HG02610 (cell line): ENCODE measurements around the gene SLC22A8.
"Not testable (repeated sequence)": the region's sequence is repeated elsewhere in the genome, so short reads cannot be mapped to it uniquely, and the experiment has no call there.

Experiments
- ATAC-seq: cut with Tn5 transposase; IDR thresholded peaks from one replicate; pipeline ENCODE4 v1.9.1; 2021; ENCODE audit warnings: mild to moderate bottlenecking, moderate library complexity; ENCODE audit not compliant: unreplicated experiment

SLC22A8 gene, protein sequence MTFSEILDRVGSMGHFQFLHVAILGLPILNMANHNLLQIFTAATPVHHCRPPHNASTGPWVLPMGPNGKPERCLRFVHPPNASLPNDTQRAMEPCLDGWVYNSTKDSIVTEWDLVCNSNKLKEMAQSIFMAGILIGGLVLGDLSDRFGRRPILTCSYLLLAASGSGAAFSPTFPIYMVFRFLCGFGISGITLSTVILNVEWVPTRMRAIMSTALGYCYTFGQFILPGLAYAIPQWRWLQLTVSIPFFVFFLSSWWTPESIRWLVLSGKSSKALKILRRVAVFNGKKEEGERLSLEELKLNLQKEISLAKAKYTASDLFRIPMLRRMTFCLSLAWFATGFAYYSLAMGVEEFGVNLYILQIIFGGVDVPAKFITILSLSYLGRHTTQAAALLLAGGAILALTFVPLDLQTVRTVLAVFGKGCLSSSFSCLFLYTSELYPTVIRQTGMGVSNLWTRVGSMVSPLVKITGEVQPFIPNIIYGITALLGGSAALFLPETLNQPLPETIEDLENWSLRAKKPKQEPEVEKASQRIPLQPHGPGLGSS

DNA sequence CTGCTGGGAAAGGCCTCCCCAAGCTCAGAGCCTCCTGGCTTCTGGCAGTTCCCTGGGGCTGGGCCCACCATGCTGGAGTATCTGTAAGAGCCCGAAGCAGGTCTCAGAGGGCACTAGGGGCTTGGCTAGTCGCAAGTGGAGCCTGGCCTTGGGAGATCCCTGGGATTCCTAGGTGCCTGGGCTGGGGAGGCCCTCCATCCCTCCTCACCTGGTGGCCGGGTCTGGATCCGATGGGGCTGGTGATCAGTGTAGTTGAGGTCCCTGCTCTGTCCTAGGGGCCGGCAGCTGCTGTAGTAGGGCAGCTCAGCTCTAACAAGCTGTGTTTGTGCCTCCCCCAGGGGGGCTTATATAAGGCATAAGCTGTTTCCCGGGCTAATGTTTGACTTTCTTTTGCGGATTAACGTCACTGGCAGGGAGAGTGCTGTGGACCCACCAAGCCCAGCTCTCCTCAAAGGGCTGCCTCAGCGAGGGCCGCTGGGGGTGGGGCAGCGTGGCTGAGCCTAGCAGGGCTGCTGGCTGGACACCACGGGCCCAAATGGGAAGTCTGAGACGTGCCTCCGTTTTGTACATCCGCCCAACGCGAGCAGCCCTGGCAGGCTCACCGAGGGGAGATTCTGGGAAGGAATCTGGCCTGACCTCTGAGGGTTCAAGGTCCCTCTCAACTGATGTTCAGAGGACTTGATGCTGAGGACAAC, at the start of gene SLC22A8:
Gene SLC22A8 (minus strand): TSS at position 321 of the 695 bp plus-strand sequence. CDS start 883 bp downstream, outside the sequence.
- ATAC-seq: no peak

DNA sequence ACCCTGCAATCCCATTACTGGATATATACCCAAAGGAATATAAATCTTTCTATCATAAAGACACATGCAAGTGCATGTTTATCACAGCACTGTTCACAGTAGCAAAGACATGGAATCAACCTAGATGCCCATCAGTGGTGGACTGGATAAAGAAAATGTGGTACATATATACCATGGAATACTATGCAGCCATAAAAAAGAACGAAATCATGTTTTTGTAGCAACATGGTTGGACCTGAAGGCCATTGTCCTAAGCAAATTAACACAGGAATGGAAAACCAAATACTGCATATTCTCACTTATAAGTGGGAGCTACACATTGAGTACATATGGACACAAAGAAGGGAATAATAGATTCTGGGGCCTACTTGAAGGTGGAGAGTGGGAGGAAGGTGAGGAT, 30.6 kb upstream of the SLC22A8 start:
- ATAC-seq: not testable (repeated sequence)

DNA sequence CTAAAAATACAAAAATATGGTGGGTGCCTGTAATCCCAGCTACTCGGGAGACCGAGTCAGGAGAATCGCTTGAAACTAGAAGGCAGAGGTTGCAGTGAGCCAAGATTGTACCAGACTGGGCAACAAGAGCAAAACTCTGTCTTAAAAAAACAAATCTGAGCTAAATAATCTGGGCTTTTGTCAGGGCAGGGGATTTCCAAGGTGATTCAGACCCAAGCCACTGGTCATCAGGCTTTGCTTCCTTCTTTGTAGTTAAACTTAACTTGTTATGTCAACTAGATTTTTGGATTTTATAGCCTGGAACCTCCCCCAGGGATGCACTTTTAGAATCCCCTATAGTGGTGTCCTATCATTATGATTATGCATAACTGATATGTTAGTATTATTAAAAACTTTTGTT, 27.0 kb upstream of the SLC22A8 start:
- no peak for ATAC-seq

DNA sequence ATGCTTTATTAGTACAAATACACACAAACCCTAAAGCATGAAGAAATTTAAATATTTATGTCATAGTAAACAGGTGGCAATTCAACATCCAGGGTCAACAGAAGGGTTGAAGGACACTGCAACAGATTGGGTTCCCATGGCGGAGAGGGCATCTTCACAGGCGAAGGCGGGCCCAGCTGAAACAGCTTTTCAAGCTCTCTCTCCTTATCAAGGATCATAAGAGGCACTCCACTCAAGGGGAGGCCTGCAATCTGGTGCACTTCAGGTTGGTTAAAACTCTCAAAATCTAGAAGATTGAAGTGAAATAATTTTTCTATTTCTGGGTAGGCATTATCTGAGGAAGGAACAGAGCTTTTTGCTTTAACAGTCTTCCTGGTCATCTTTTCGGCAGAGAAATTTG, 16.8 kb upstream of the SLC22A8 start:
- no peak for ATAC-seq

DNA sequence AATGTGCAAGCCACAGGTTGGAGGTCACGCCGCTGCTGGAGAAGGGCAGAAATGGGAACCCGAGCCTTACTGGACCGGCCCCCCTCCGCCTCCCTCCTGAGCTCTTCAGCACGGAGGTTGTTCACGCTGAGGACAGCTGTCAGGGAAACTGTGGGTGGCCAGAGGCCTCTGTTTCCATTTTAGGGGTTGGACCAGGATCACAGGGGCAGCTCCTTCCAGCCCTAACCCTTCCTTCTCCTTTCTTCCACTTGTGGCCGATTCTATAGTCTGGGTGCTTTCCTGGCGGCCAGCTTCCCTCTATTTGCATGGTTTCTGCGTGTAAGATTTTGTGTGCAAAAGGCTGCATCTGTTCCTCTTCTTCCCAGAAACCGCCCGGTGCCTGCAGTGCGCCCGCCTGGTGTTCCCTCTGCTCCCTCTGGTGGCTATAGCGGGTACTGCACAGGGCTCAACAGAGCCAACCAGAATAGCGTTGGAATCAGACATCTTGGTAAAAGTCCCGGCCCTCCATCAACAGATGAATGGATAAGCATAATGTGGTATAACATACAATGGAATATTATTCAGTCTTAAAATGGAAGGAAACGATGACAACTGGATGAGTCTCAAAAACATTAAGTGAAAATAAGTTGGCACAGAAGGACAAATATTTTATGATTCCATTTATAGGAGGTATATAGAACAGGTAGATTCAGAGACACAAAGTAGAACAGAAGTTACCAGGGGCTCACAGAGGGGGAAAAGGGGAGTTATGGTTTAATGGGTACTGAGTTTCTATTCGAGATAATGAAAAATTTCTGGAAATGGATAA, 8.4 kb upstream of the SLC22A8 start:
- no peak for ATAC-seq

DNA sequence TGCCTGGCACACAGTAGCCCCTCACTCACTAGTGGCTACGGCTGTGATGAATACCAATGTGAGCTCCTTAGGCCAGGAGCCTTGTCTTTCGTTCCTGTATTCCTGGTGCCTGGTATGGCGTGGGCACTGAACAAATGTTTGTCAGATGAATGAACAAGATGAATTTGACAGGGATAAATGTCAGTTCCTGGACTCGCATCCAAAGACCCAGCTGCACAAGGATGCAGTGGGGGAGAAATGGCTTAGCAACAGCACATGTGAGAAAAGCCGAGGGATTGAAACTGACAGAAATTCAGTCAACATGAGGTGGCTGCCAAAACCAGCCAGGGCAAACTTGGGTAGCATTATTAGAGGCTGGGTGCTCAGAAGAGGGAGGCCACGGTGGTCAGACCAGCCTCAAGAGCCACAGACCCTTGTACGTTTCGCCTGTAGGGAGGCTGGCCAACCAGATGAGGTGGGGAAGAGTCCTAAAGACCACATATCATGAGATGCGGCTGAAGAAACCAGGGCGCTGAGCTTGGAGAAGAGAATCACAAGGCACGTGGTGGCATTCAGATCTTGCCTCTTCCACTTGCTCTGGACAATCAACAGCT, 7.7 kb upstream of the SLC22A8 start:
- no peak for ATAC-seq

DNA sequence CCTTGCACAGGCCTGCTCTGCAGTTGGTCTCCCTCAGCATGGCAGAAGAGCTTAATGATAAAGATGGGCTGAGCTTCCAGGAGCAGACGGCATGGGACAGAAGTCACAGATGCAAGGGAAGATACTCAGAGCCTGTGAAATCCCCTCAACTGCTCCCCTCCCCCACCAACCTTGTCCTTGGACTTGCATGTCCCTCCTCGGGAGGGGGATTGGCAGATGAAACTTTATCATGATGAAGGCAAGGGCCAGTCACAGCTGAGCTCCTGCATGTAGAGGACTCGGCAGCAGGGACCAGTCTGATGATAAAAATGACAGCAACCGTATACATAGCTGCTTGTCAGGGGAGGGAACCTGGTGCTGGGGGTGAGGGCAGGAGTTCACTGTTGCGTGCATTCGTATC, 6.8 kb upstream of the SLC22A8 start:
- ATAC-seq: no peak

DNA sequence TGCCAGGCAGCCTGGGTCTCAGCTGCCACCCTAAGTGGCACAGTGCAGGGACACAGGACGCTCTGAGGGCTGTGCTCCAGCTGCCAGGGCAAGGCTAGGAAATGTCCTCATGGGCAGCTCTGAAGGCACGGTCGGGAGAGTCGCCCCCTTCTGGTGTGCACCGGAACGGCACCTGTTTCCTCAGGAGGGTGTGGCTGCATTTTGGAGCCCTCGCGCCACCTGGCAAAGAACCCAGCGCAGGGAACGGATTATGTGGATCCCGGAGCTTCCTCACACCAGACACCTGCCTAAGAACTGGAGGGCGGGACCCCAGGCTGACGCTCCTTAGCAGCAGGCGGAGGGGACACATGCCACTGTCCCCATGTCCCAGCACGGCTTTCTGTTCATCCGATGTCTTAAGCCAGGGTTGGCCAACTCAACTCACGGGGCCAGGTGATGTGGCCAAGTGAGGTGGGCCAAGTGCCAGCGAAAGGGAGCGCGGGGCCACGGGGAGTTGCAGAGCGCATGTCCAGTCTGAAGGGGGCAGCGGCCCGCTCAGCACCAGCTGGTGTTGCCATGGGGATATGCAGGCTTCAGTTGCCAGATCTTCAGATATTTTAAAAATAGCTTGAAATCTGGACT, 5.1 kb upstream of the SLC22A8 start:
- ATAC-seq: no peak

DNA sequence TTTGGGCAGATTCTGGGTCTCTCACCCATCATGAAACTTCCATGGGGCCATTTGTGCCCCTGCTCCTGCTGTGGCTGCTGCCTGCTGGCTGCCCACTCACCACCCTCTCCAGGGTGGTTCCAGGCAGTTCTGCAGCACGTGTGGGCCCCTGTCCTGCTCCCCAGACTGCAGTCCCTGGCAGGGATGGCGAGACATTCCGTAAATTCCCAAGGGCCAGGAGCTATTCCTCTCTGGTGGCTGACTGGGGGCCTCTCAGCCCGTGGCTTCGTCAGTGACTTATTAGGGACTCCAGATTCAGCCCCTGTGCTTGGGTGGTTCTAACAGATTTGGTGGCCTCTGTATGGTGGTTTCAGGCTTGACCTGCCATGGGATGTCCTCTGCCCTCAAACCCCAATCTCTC, 3.9 kb upstream of the SLC22A8 start:
- no peak for ATAC-seq

DNA sequence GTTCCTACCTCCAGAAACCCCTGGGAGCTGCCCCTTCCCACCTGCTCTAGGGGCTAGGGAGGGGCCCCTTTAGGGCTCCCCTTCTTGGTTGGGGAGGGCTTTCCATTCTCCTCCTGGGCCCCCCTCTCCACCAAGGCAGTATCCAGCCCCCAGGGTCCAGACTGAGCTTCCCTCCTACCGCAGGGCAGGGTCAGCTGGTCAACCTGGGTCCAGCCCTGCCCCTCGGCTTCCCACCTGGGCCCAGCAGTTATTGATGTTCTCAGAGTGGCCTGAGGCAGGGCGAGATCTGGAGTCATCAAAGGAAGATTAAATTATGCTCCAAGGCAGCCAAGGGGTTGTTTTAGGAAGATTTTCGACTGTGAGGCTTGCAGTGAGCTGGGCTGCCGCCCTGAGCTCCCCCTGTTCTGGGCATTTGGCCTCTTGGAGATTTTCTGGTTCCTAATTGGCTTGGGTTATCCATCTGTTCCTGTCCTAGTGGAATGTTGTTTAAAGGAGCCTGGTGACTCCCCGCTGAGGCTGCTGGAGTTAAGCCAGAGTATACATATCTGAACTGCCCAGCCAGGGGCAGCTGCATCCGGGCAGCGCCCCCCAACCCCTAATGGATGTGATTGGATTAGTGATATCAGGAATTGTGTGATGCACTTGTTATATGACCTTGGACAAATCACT, 1.8 kb upstream of the SLC22A8 start:
- no peak for ATAC-seq

DNA sequence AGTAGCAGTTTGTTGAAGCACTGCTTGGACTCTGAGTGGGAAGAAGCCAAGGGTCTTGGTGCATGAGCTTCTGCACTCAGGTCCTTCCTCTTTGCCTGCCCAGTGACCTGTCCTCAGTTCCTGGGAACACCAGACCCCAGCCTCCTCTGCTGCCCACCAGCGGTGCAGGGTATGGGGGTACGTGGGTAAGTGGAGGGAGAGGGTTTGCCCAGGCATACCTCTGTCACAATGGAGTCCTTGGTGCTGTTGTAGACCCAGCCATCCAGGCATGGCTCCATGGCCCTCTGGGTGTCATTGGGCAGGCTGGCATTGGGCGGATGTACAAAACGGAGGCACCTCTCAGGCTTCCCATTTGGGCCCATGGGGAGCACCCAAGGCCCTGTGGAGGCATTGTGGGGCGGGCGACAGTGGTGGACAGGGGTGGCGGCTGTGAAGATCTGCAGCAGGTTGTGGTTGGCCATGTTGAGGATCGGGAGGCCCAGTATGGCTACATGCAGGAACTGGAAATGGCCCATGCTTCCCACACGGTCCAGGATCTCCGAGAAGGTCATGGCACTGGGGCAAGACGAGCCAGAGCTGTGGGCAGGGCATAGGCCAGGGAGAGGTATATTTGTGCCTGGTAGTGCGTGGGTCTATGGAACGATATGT, 1.1 kb downstream of the SLC22A8 start:
- no peak for ATAC-seq

DNA sequence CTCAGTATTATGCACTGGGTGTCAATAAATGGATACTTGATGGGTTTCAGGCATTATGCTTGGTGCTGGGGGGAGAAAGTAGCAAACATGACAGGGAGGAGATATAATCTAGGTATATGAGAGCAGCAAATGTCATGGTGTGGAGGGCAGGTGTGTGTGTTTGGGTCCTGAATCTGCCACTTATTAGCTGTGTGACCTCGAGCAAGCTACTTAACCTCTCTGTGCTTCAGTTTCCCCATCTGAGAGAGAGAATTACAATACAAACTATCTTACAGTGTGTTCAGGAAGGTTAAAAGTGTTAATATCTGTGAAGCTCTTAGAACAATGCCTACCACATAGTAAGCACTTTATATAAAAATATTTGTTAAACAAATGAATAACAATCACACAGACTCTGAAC, 2.8 kb downstream of the SLC22A8 start:
- no peak for ATAC-seq

DNA sequence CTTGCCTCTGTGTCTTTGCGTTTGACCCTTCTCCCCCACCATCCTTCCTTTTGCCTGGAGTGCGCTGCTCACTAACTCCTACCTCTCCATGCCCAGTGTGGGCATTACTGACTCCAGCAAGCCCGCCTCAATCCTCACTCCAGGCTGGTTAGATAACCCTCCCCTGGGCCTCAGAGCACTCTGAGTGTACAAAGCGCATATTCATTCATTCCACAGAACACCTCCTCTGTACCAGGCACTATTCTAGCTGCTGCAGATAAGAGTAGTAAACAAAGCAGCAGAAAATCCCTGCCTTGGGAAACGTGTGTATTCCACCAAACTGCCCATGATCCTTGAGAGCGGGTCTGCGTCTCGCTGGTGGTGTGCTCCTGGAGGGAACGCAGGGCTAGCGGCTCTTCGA, 3.2 kb downstream of the SLC22A8 start:
- no peak for ATAC-seq

DNA sequence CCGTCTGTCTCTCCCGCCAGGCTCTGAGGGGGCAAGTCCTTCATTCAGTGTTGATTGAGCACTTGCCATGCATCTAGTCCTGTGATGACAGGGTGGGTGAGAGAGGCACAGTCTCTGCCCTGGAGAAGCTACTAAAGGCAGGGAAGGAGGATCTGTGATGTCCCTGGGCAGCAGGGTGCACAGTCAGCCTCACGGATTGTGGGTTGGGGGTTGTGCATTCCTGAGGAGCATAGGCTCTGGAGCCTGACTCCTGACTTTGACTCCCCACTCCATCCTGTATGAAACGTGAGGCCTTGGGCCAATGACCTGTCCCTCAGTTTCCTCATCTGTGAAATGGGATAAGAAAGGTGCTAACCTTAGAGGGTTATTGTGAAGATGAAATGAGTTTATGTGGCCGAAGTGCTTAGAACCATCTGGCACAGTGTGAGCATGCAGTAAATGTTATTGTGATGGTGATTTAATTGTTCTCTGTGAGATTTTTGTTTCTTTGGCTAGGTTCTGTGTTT, 4.7 kb downstream of the SLC22A8 start:
- ATAC-seq: no peak

DNA sequence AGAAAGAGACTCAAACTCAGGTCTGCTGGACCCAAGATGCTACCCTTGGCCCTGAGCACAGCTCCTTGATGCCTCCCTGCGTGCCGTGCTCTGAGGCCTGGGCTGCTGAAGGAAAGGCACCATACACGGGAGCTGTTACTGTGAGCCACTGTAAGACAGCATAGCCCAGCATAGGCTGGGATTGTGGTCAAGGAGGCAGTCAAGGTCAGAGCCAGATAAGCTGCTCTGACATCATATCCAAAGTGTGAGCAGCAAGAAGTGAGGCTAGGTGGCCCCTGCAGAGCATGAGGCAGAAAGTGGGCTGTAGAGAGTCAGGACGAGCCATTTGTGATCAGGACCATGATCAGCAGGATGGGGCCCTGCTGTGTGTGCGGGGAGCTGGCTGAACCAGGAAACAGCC, 7.7 kb downstream of the SLC22A8 start:
- no peak for ATAC-seq

DNA sequence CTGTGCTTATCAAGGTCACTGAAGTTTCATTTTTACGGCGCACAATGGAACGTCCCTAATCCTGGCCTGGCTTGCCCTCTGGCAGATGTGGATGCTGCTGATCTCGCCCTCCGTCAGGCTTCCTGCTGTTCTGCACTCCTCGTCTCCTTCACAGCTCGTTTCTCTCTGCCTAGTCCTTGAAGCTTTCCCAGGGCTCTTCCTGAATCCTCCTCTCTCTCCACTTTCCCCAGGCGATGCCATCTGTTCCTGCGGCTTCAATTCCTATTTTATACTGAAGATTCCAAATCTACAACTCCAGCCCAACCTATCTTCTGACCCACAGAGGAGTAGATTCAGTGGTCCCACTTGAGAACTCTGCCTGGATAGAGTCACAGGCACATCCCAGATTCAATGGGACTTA, 14.2 kb downstream of the SLC22A8 start:
- no peak for ATAC-seq

DNA sequence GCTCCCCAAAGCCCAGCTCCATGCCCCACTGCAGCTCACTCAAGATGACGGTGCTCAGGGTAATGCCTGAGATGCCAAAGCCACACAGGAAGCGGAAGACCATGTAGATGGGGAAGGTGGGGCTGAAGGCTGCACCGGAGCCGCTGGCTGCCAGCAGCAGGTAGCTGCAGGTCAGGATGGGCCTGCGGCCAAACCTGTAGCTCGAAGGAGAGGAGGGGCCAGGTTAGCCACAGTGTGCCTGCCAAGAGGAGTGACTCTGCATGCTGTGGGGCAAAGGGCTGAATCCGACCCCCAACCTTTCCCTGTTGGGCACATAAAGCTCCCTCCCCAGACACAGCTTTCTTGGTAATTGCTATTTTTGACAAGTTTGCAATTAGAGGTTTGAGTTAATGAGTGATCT, 16.0 kb downstream of the SLC22A8 start:
- ATAC-seq: no peak

DNA sequence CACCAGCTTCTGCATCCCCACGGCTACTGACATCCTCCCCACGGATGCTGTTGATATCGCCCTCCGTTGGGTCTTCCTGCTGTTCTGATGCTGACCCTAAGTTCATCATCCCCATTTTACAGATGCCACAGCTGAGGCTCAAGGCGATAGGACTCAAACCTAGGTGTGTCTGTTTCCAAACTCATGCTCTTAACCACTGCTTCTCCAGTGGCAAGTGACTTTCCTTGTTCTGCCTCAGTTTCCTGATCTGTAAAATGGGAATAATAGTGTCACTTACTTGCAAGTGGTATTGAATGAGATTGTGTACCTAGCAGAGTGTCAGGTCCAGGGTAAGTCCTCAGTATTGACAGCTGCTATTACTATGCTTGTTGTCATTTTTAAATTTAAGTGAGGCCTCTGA, 16.5 kb downstream of the SLC22A8 start:
- no peak for ATAC-seq

DNA sequence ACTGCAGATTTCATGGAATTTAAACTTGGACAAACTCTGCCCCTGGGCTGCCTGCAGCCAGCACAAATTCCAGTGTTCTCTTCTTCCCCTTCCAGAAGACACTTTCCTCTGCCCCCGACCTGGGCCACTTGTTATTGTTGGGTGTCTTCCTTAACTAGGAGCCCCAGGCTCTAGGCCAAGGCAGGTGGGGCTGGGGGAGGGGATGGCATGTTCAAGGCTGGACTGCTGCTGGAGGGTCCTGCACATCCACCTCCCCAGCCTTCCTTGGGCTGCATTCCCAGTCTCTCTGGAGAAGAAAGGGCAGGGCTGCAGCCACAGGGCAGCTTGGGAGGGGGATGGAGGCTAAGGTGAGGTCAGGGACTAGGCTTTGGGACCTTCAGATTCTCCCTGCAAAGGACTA, 19.4 kb downstream of the SLC22A8 start:
- ATAC-seq: no peak
